Adrenal gland (tissue), 12 donors: Measurements from ENCODE around the gene NMU. TPM values are rescaled to one million over a fixed set of nuclear protein-coding genes. Genes with fewer than 3 reads are reported as not detected.

ENCODE experiments used
- DNase-seq, 7 donors: peaks; one replicate each; pipeline ENCODE4 v3.0.0-alpha.2; 2019 to 2020
- H3K27ac ChIP-seq, 5 donors: fragments of 200-600 bp; sonication (generic) in 4 of 5; 1 replicate in 3 of 5; 2 replicates in 2 of 5; pipeline versions ENCODE4 v1.5.1 to v1.8.0; 2016 to 2020; ENCODE audit warnings: mild to moderate bottlenecking in 1 of 5
- H3K27me3 ChIP-seq: fragments of 200-600 bp; 2 replicates; pipeline ENCODE4 v1.8.0; 2021
- H3K36me3 ChIP-seq, 2 donors: fragments of 200-600 bp; replicated peaks in 1 of 2; 1 replicate in 1 of 2; 2 replicates in 1 of 2; pipeline versions ENCODE4 v1.5.1 to v1.8.0; 2018 to 2022
- H3K4me1 ChIP-seq, 2 donors: fragments of 200-600 bp; replicated peaks in 1 of 2; 1 replicate in 1 of 2; 2 replicates in 1 of 2; pipeline versions ENCODE4 v1.5.1 to v1.8.0; 2018 to 2021
- H3K4me3 ChIP-seq, 4 donors: fragments of 200-600 bp; sonication (generic) in 3 of 4; one replicate each; pipeline ENCODE4 v1.5.1; 2016 to 2018
- H3K9me3 ChIP-seq, 3 donors: fragments of 200-600 bp; sonication (generic) in 1 of 3; replicated peaks in 1 of 3; 1 replicate in 2 of 3; 2 replicates in 1 of 3; pipeline versions ENCODE4 v1.5.1 to v1.8.0; 2016 to 2021
- POLR2A ChIP-seq, 2 donors: fragments of 450-650 bp; IDR thresholded peaks; one replicate each; pipeline ENCODE4 v1.6.1; 2017; ENCODE audit warnings: antibody characterized with exemption in 2 of 2, mild to moderate bottlenecking in 2 of 2, moderate library complexity in 1 of 2
- WGBS, 4 donors: extraction: QIAGEN DNeasy Blood & Tissue Kit in 2 of 4; methylation state at CpG; one replicate each; pipeline versions ENCODE4 v1.1.5 to v1.1.7; 2013 to 2017; 5-methylcytosine and 5-hydroxymethylcytosine counted together
- intact Hi-C, 2 donors: fragments of 100-400 bp; cut with DNase I; formaldehyde crosslinking; loops; one replicate each; pipeline versions ENCODE4 v1.14.1 to v1.15.0; 2022 to 2023
- polyA plus RNA-seq, 3 donors: library from polyadenylated mRNA; stranded (reverse); fragments of 200-250 nt in 2 of 3; fragments of 350-450 nt in 1 of 3; fragmentation: Illumina TruSeq in 1 of 3; extraction: RNeasy Lipid Tissue Mini Kit (QIAGEN cat#74804) in 1 of 3; gene quantifications; one replicate each; pipeline ENCODE4 v1.2.3, GENCODE V29; 2013 to 2014
- total RNA-seq, 9 donors: library from RNA; depleted of rRNA in 4 of 9; stranded (reverse); fragments of >200 nt in 4 of 9; fragments of 120-200 nt in 1 of 9; fragmentation: NEBNext Ultra II Directional in 1 of 9; extraction: Animal tissue kit (Norgen Biotek cat#: 25700) in 1 of 9; gene quantifications; one replicate each; pipeline versions ENCODE4 v1.1.0 to v1.2.4, GENCODE V29; 2013 to 2023
- TF ChIP-seq, protein P1 (sequence below), 6 experiments: fragments of 450-650 bp in 4 of 6; fragments of 200-600 bp in 2 of 6; sonication (generic) in 1 of 6; IDR thresholded peaks; 1 replicate in 5 of 6; 2 replicates in 1 of 6; pipeline versions ENCODE4 v1.5.1 to v1.8.0; 2016 to 2021; ENCODE audit warnings: antibody characterized with exemption in 6 of 6, mild to moderate bottlenecking in 2 of 6, moderate library complexity in 1 of 6
- donor health status: healthy with polysubstance abuse.
- donor health status: Bipolar disorder and iron deficiency.
- donor health status: DM: yes; HTN: yes; CAD: no.
- donor health status: DM: no; HTN: no; CAD: no.
- donor health status: DM: no; HTN: no; CAD: no.
- donor health status: DM: yes; HTN: yes; CAD: no.

NMU gene
- total and polyA plus RNA-seq, 12 donors, result 0.24 to 0.99 (median 0.39) TPM; not detected in 7

DNA sequence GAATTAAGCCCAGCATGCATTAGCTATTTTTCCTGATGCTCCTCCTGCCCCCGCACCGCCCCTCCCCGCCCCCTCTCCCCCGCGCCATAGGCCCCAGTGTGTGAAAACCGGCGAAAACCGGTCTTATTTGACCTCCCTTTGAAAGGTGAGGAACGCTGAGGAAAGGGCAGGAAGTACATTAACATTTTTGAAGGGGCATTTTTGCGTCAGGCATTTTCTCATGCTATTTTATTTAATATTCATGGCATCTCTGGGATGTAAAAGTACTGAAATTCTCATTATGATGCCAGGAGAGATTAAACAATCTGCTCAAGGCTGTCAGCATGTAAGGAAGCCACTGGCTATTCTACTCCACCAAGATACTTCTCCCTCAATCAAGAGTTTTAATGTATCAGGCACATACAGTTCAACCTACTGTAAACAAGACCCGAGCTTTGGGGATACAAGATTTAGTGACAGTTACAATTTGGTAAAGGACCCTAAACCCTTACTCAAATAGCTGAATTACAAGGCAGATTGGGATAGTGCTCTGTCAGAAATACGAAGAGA, 1.2 kb upstream of the NMU start:
- Histone ChIP-seq H3K4me1 (peaks cover 0 to 12% of the 10 kb centered on the region in 2 donors), H3K4me3 (no peak overlapping the region), H3K9me3 (no peaks in the 10 kb centered on the region), H3K27ac (no peak overlapping the region), H3K36me3 (no peaks in the 10 kb centered on the region), H3K27me3 (peaks cover 29% of the 10 kb centered on the region)
- 33 to 45% (median 44%) methylated on average over 6 to 12 of the region's 12 CpGs for WGBS, 4 donors
- no peak for DNase-seq
- TF ChIP-seq, protein P1, sequence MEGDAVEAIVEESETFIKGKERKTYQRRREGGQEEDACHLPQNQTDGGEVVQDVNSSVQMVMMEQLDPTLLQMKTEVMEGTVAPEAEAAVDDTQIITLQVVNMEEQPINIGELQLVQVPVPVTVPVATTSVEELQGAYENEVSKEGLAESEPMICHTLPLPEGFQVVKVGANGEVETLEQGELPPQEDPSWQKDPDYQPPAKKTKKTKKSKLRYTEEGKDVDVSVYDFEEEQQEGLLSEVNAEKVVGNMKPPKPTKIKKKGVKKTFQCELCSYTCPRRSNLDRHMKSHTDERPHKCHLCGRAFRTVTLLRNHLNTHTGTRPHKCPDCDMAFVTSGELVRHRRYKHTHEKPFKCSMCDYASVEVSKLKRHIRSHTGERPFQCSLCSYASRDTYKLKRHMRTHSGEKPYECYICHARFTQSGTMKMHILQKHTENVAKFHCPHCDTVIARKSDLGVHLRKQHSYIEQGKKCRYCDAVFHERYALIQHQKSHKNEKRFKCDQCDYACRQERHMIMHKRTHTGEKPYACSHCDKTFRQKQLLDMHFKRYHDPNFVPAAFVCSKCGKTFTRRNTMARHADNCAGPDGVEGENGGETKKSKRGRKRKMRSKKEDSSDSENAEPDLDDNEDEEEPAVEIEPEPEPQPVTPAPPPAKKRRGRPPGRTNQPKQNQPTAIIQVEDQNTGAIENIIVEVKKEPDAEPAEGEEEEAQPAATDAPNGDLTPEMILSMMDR (IDR thresholded peaks at IDR 0.05), result no peak
- TF ChIP-seq POLR2A (IDR thresholded peaks at IDR 0.05), result no peak
- intact Hi-C loops, result no loop called here

DNA sequence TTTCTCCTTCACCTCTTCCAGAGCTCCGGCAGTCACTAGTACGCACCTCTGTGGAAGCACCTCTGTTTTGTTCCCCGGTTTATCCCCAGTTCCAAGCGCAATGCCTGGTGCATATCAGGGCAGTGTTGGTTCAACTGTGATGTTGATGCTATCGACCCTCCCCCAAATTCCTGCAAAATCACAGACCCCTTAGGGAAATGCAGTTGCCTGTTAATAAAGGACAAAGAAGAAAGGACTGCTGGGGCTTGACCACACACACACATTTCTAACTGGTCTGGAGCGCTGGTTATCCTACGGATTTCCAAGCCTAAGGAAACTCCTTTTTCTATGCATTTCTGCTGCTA, 530 bp upstream of the NMU start:
- Histone ChIP-seq H3K4me1 (peaks cover 0 to 12% of the 10 kb centered on the region in 2 donors), H3K9me3 (no peaks in the 10 kb centered on the region), H3K27me3 (peaks cover 29% of the 10 kb centered on the region), H3K27ac (no peak overlapping the region), H3K36me3 (no peaks in the 10 kb centered on the region), H3K4me3 (no peak overlapping the region)
- intact Hi-C loops, result no loop called here
- TF ChIP-seq, protein P1 (IDR thresholded peaks at IDR 0.05), result no peak
- no peak for TF ChIP-seq POLR2A (IDR thresholded peaks at IDR 0.05)
- DNase-seq, result no peak
- WGBS, 4 donors, result 35 to 40% (median 37%) methylated on average over 7 of the region's 7 CpGs

DNA sequence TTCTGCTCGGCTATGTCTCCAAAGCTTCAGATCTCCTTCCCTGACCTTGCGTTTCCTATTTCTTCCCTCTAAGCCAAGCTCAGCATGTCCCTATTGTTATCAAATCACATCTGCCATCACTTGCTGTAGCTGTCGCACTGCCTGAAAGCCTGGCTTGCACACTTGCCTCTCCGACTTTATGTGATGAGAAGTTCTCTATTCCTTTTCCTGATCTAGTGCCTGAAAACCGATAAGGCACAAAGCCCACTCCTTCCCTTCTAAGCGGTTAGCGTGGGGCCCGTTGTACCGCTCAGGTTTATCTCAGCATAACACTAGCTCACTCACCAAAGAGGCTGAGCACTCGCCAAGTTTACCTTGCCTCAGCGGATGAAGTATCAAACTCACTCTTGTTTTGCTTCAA, 816 bp downstream of the NMU start:
- 5 to 10% (median 6%) methylated on average over 11 of the region's 11 CpGs for WGBS, 4 donors

DNA sequence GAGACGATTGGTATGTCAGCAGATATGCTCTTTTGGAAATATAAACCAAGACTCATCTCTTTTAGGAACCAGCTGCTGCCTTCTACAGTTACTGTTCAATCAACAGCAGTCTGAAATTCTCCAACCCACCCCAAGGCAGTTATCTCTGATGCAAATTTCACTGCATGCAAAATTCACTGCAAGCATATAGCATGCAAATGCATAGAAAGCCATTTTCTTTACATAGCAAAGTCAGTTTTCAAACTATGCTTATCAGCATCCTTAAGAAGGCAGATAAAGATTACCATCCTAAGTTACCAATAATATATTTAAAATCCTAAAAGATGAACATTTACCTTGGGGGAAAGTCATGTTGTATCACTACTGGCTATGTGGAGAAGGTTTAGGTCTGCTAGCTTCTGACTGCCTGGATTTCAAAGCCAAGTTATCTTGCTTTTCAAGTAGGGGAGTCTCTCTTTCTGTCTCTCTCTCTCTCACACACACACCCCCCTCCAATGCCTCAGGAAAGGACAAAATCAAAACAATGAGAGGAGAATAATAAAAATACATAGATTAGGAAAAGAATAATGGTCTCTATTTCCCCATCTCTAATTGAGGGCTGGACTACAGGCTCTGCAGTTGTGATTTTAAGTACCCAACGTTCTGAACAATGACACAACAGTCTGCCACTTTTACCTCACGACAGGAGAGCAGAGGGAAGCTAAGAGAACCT, 1.5 kb downstream of the NMU start:
- peaks cover 31% of the 10 kb centered on the region for H3K27me3 ChIP-seq
- intact Hi-C loops, result no loop called here
- peaks cover 0 to 12% of the 10 kb centered on the region in 2 donors for H3K4me1 ChIP-seq
- no peaks in the 10 kb centered on the region for H3K36me3 ChIP-seq
- H3K27ac ChIP-seq, result no peak overlapping the region
- TF ChIP-seq POLR2A (IDR thresholded peaks at IDR 0.05), result no peak
- TF ChIP-seq, protein P1 (IDR thresholded peaks at IDR 0.05), result no peak
- H3K9me3 ChIP-seq, result no peaks in the 10 kb centered on the region
- no peak overlapping the region for H3K4me3 ChIP-seq
- 25 to 33% (median 33%) methylated on average over 3 of the region's 3 CpGs for WGBS, 4 donors
- DNase-seq, result no peak

More for the DNA sequence above, 816 bp downstream of the NMU start:
- H3K36me3 ChIP-seq, result no peaks in the 10 kb centered on the region
- peaks cover 0 to 12% of the 10 kb centered on the region in 2 donors for H3K4me1 ChIP-seq
- intact Hi-C loops, result no loop called here
- H3K9me3 ChIP-seq, result no peaks in the 10 kb centered on the region
- TF ChIP-seq POLR2A (IDR thresholded peaks at IDR 0.05), result no peak
- TF ChIP-seq, protein P1 (IDR thresholded peaks at IDR 0.05), result no peak
- H3K4me3 ChIP-seq, result peak overlapping the region in 1 of 4 donors; percentile 39
- no peak for DNase-seq
- peaks cover 33% of the 10 kb centered on the region for H3K27me3 ChIP-seq
- no peak overlapping the region for H3K27ac ChIP-seq
